ENCODE data around the gene UBB. TPM values are rescaled to one million over a fixed set of nuclear protein-coding genes. Genes with fewer than 3 reads are reported as not detected.
A peak's percentile ranks its signal among the peaks of the same experiment; 100 is the strongest.

The UBB gene
- polyA plus RNA-seq, 1 experiment: 1,944 TPM

DNA sequence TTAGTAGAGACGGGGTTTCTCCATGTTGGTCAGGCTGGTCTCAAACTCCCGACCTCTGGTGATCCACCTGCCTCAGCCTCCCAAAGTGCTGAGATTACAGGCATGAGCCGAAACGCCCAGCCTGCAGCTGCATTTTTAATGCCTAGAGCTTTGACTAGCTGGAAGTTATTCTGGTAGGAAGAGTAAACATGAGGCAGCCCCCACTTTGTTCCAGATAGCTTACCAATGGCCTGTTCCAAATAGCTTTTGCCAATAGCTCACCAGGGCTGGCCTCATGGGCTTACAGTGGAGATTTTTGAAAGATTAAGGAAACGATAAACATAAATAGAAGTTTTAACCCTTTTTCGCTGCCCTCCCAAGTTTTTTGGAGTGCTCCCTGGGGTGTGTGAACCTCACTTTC is 44.3 kb downstream of the UBB start:
- ChIA-PET POLR2A (interaction anchor here (1.1 kb wide), 1 partner anchor 44 kb away, joined by 3 read pairs; the partner anchor contains the start of gene UBB), CTCF (interaction anchor here (0.7 to 1.0 kb wide), 2 partner anchors 10 to 166 kb away, joined by 3 to 10 read pairs; partner anchors contain the start of gene TRPV2)
- no peak overlapping the region for H3K27ac ChIP-seq (ENCODE audit: low read depth, low read length)
- H3K27me3 ChIP-seq (ENCODE audit: control insufficient read depth, insufficient read depth, low read length): no peaks in the 10 kb centered on the region
- TF ChIP-seq, protein P1, sequence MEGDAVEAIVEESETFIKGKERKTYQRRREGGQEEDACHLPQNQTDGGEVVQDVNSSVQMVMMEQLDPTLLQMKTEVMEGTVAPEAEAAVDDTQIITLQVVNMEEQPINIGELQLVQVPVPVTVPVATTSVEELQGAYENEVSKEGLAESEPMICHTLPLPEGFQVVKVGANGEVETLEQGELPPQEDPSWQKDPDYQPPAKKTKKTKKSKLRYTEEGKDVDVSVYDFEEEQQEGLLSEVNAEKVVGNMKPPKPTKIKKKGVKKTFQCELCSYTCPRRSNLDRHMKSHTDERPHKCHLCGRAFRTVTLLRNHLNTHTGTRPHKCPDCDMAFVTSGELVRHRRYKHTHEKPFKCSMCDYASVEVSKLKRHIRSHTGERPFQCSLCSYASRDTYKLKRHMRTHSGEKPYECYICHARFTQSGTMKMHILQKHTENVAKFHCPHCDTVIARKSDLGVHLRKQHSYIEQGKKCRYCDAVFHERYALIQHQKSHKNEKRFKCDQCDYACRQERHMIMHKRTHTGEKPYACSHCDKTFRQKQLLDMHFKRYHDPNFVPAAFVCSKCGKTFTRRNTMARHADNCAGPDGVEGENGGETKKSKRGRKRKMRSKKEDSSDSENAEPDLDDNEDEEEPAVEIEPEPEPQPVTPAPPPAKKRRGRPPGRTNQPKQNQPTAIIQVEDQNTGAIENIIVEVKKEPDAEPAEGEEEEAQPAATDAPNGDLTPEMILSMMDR (IDR thresholded peaks at IDR 0.05; ENCODE audit: low read depth, low read length): no peak
- DNase-seq (ENCODE audit: low read depth, low spot score): no peak
- H3K9me3 ChIP-seq (ENCODE audit: control insufficient read depth, insufficient read depth, low read length): no peaks in the 10 kb centered on the region
- H3K4me3 ChIP-seq (ENCODE audit: low read depth, low read length): no peak overlapping the region

DNA sequence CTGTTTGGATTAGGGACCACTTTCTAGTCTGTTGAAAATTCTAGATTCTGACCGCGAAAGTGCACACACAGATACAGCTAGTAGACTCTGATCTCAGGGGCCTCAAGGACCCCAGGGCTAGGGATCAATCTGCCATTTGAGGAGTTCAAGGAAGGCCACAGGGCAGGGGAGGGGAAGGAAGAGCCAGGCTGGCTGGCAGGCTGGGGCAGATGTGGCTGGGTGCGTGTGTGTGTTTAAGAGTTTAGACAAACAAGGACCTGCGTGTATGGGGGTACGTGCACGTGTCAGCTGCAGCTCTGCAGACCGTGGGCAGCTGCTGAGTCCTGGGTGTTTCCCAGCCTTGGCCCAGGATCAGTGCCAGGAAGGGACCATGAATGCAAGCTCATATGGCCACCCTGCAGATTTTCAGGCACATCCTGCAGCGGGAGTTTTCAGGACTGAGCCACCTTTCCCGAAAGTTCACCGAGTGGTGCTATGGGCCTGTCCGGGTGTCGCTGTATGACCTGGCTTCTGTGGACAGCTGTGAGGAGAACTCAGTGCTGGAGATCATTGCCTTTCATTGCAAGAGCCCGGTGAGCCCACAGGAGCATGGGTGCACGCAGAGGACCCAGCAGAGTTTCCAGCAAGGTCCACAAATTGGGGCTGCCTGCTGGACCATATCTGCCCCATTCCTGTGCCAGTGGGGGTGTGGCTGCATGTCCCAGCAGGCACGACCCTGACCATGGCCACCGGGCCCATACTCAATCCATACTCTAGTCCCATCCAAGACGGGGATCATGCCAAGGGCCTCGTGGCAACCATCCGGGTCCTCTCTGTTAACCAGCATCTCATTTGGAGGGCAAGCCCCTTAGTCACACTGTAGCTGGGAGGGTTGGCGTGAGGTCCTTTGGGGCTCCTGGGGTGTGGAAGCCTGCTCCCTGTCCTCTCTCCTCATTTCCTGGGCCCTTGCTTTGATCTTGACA is 45.1 kb downstream of the UBB start:
- Histone ChIP-seq H3K27me3 (ENCODE audit: control insufficient read depth, insufficient read depth, low read length) (no peaks in the 10 kb centered on the region), H3K4me3 (ENCODE audit: low read depth, low read length) (no peak overlapping the region), H3K9me3 (ENCODE audit: control insufficient read depth, insufficient read depth, low read length) (no peaks in the 10 kb centered on the region), H3K27ac (ENCODE audit: low read depth, low read length) (no peak overlapping the region)
- ChIA-PET POLR2A (interaction anchor here (1.1 to 2.7 kb wide), 2 partner anchors 13 to 45 kb away, joined by 3 to 16 read pairs; partner anchors contain the start of gene UBB), CTCF (interaction anchor here (1.0 kb wide), 1 partner anchor 166 kb away, joined by 3 read pairs; no protein-coding TSS in a partner anchor)
- no peak for DNase-seq (ENCODE audit: low read depth, low spot score)
- TF ChIP-seq, protein P1 (IDR thresholded peaks at IDR 0.05; ENCODE audit: low read depth, low read length): no peak

DNA sequence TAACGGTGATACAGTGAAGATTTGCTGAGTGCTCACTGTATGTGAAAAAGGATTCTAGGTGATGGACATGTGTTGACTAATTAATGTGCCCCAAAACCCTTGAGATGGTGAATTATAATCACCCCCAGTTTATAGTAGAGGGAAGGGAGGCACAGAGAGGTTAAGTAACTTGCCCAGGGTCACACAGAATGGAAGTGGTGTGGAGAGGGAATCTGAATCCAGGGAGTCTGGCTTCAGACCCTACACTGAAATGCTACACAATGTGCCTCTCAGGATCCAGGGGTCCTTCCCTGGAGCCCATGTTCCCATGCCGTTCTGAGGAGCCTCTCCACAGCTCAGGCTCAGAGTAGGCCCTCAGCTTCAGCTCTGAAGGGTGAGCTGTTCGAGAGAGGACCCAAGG is 46.1 kb downstream of the UBB start:
- CTCF ChIA-PET: interaction anchor here (0.6 to 3.0 kb wide), 4 partner anchors 9 to 162 kb away, joined by 3 to 26 read pairs (median 10); no protein-coding TSS in a partner anchor
- H3K27me3 ChIP-seq (ENCODE audit: control insufficient read depth, insufficient read depth, low read length): no peaks in the 10 kb centered on the region
- POLR2A ChIA-PET: interaction anchor here (1.1 to 2.7 kb wide), 3 partner anchors 8 to 46 kb away, joined by 5 to 17 read pairs (median 16); partner anchors contain the start of gene UBB

DNA sequence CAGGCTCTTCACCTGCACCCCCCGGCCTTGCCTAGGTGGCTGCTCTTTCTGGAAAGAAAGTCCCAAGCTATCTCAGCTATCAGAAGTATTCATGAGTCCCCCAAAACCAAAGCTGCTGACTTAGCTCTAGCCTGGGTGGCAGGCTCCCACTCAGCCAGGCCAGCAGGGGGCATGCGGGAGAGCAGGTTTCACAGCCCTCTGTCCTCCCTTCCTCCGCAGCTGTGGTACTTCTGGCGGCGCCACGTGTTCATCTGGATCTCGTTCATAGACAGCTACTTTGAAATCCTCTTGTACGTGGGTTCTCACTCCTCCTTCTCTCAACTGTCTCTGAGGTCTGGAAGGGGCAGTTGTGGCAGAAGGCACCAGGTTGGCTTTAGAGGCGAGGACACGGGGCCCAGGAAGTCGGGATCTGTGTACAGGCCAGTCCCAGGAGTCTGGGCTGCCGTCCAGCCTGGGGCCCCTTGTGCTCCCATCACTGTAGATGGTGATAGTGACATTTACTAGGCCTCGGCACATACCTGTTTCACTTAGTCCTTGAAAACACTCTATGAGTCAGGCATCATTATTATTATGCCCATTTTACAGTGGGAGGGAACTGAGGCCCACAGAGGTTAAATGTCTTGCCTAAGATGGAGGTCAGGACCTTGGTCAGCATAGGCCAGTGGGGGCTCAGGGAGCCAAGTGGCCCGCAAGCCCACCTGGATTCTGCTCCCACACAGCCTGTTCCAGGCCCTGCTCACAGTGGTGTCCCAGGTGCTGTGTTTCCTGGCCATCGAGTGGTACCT is 47.4 kb downstream of the UBB start:
- DNase-seq (ENCODE audit: low read depth, low spot score): no peak
- Histone ChIP-seq H3K9me3 (ENCODE audit: control insufficient read depth, insufficient read depth, low read length) (no peaks in the 10 kb centered on the region), H3K4me3 (ENCODE audit: low read depth, low read length) (no peak overlapping the region), H3K27ac (ENCODE audit: low read depth, low read length) (peak overlapping the region; percentile 52), H3K27me3 (ENCODE audit: control insufficient read depth, insufficient read depth, low read length) (no peaks in the 10 kb centered on the region)
- POLR2A ChIA-PET: interaction anchor here (1.1 to 2.7 kb wide), 3 partner anchors 9 to 48 kb away, joined by 5 to 17 read pairs (median 16); partner anchors contain the start of gene UBB
- TF ChIP-seq, protein P1 (IDR thresholded peaks at IDR 0.05; ENCODE audit: low read depth, low read length): peak; percentile 81
- CTCF ChIA-PET: interaction anchor here (0.5 to 3.0 kb wide), 15 partner anchors 8 to 161 kb away, joined by 3 to 26 read pairs (median 4); no protein-coding TSS in a partner anchor

More for the DNA sequence above, 46.1 kb downstream of the UBB start:
- Histone ChIP-seq H3K27ac (ENCODE audit: low read depth, low read length) (no peak overlapping the region), H3K4me3 (ENCODE audit: low read depth, low read length) (no peak overlapping the region), H3K9me3 (ENCODE audit: control insufficient read depth, insufficient read depth, low read length) (no peaks in the 10 kb centered on the region)
- TF ChIP-seq, protein P1 (IDR thresholded peaks at IDR 0.05; ENCODE audit: low read depth, low read length): no peak
- no peak for DNase-seq (ENCODE audit: low read depth, low spot score)

Data from AG04450 (cell line).